Hippocampal formation (tissue), 2 donors: ENCODE results near the gene SNX4.
A peak's percentile ranks its signal among the peaks of the same experiment; 100 is the strongest.
"Not testable (repeated sequence)": the region's sequence is repeated elsewhere in the genome, so short reads cannot be mapped to it uniquely, and the experiment has no call there.

Experiments used
- DNase-seq, 2 donors: peaks; one replicate each; lab custom pipeline; 2025; lab: John Stamatoyannopoulos, UW

Gene SNX4

DNA sequence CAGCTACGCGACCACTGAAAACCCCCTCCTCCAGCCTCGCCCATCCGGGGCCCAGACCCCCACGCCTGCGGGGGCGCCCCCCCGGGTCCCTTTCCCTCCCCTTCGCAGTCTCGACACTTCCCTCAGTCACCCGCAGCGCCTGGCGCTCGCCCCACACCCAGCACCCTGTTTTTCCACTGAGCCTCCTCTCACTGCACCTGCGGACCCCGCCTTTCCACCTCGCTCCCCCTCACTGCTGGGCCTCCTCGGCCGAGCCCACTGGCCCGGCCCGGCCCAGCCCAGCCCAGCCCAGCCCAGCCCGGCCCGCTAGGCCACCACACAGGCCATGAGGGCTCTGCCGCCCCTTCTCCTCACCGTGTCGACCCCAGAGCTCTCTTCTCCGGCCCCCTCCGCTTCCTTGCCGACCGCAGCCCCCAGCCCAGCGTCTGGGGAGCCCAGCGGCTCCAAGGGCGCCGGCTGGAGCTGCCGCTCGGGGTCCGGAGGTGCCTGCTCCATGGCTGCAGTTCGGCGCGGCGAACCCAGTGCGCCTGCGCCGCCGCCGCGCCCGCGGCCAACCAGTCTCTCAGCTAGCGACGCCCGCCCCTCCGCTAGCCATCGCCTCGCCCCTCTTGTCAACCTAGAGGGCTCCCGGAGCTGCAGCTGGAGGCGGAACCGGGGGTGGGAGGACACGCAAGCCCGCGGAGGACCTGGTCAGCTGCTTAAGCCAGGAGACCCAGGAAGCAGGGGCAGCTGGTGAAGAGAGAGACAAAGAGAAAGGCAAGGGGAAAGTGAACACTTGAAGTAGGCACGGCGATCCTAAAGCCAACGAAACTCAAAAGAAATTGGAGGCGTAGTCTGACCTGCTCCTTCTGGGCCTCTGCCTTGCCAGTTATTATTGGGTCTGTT, at the start of gene SNX4:
SNX4 (minus strand) TSS at position 525 of the 885 bp plus-strand sequence; CDS start at position 495, 30 bp downstream.
- peak; percentile 85 to 91 for DNase-seq

DNA sequence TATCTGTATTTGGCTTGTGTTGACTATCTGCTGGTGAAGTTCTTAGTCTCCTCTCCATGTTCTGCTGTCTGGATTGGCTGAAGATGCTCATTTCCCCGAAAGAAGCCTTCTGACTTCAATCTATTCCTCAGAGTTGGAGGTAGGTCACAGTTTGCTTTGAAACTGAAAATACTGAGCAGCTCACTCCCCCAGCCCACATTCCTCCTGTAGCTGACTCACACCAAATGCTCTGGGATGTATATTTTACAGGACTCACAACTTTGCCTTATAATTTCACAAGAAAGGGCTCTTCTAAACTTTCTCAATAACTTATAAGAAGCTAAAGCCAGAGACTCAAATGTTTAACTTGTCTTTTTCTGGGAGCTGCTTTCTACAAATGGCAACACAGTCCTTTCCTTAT, 36.3 kb upstream of the SNX4 start:
- DNase-seq, result no peak

DNA sequence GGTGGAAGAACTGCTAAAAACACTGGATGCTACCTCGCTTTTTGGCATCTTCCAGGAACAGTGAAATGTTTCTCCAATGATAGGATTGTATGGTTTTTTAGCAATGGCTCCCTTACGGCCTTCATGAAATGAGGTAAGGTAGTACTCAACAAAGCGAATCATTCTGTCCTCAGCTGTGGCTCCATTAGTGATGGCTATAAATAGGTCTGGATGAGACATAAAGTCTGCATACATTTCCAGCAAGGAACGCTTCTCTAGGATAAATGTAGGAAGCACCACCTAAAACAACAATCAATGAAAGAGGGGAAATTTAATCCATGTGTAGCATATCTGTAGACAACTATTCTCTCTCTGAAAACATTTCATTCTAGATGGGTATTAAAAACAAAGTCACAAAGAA, 32.4 kb upstream of the SNX4 start:
- no peak for DNase-seq

DNA sequence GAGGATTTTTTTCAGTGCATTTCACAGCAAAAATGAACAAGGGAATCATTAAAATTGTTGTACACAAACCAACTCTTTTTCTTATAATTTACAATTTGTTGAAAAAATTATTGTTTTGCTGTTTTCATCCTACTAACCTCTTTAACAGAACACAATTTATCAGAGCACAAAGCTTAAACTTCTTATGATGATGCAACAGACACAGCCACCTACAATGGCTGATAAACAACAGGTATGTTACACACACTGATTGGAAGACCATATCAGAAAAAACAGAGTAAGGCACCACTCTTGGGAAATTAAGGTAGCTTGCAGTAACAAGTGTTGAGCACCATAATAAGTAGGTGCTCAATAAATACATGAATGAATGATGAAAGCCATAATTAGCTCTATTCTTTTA, 8.9 kb upstream of the SNX4 start:
- DNase-seq, result no peak

DNA sequence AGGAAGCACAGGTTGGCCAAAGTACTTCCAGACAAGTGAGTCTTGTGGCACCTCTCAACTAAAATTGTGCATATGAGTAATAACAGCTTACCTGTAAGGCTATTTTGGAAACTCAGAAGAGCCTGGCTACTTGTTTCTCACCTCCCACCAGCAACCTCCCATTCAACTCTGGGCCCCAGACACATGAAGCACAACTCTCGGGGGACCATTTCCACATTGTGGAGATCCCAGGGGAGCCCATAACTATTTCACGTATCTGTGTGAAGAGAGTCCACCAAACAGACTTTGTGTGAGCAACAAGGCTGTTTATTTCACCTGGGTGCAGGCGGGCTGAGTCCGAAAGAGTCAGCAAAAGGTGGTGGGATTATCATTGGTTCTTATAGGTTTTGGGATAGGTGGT, 5.2 kb upstream of the SNX4 start:
- no peak for DNase-seq

DNA sequence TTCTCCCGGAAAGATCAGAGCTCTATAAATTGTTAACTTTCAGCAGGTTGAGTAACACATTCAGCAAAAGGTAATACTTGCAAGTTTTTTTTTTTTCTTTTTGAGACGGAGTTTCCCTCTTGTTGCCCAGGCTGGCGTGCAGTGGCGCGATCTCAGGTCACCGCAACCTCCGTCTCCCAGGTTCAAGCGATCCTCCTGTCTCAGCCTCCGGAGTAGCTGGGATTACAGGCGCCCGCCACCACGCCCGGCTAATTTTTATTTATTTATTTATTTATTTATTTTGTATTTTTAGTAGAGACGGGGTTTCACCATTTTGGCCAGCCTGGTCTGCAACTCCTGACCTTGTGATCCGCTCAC, 539 bp upstream of the SNX4 start:
- DNase-seq, result not testable (repeated sequence)

DNA sequence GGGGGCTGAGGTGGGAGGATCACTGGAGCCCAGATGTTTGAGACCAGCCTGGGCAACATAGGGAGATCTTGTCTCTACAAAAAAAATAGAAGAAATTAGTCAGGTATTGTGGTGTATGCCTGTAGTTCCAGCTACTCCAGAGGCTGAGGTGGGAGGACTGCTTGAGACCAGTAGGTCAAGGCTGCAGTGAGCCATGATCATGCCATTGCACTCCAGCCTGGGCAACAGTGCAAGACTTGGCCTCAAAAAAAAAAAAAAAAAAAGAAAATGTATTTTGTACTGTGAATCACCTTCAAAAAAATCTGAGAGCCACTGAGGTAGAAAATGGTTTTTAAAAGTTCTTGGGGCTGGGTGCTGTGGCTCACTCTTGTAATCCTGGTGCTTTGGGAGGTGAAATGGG, 4.6 kb downstream of the SNX4 start:
- DNase-seq, result no peak

- DNase-seq, result no peak
Measured at GRCh38 chr3:125513490-125514115, 6.4 kb downstream of the SNX4 start.

DNA sequence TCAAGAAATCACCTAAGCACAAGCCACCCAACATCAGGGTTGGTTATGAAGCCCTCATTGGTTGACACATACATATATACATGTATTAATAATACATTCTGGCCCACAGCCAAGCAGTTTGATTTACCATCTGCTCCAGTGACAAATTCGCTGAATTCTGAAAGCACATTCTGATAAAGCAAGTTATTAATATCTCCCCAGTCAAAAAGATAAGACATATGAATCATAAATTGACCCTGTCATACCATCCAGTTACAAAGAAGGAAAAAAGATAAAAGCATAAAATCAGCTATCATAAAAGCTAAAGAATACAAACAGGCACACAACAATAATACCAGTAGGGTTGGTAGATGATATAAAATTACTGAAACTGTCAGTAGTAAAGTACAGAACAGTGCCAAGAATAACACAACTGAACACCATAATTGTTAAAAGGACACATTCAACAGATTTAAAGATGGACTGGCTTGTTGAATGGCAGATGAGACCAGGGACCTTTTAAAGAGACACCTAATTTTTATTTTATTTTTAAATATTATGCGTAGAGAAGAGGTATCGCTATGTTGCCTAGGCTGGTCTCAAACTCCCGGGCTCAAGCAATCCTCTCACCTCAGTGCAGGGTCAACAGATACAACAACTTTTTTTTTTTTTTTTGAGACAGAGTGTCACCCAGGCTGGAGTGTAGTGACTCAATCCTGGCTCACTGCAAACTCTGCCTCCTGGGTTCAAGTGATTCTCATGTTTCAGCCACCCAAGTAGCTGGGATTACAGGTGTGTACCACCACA, 7.7 kb downstream of the SNX4 start:
- DNase-seq, result no peak

DNA sequence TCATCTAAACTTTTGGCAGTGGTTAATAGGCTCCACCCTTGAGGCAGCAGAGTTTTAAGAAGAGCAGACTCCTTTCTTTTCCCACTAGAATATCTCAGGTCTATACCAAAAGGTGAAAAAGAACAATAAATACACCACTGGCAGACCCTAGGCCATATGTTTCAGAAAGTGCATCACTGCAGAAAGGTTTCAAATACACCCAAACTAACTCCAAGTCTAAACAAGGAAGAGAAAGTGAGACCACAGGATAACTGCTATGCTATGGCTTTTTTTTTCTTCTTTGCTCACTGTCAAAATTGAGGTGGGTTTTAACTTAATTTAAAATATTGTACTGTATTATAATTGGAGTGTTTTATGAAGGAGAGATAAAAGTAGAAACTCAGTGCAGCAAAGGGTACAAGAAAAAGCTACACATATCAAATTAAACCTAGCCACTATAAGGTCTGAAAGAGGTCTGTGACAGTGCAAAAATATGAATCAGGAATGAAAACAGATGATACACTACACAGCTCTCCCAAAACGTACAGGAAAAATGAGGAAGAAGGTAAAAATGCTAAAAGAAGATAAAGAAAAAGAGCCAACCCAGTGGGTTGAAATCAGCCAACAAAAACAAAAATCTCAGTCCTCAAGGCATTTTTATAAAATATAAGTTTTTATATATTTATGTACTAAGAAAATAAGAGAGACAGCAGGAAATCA, 8.4 kb downstream of the SNX4 start:
- no peak for DNase-seq

DNA sequence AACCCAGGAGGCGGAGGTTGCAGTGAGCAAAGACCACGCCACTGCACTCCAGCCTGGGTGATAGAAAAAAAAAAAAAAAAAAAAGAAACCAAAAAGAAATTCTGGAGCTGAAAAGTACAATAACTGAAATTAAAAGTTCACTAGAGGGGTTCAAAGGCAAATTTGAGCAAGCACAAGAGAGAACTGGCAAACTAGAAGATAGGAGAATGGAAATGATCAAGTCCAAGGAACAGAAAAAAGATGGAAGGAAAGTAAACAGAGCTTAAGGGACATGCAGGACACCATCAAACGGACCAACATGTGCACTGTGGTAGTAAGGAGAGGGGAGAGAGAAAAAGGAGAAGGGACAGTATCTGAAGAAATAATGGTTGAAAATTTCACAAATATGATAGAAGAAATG, 12.9 kb downstream of the SNX4 start:
- no peak for DNase-seq

GRCh38 chr3:125498630-125499029, 21.4 kb downstream of the SNX4 start:
- no peak for DNase-seq

- DNase-seq, result no peak
Measured at GRCh38 chr3:125496701-125497100, 23.3 kb downstream of the SNX4 start.

GRCh38 chr3:125482406-125482805, 37.6 kb downstream of the SNX4 start:
- no peak for DNase-seq

GRCh38 chr3:125481786-125482185, 38.2 kb downstream of the SNX4 start:
- DNase-seq, result no peak

GRCh38 chr3:125481375-125481759, 38.6 kb downstream of the SNX4 start:
- DNase-seq, result not testable (repeated sequence)

DNA sequence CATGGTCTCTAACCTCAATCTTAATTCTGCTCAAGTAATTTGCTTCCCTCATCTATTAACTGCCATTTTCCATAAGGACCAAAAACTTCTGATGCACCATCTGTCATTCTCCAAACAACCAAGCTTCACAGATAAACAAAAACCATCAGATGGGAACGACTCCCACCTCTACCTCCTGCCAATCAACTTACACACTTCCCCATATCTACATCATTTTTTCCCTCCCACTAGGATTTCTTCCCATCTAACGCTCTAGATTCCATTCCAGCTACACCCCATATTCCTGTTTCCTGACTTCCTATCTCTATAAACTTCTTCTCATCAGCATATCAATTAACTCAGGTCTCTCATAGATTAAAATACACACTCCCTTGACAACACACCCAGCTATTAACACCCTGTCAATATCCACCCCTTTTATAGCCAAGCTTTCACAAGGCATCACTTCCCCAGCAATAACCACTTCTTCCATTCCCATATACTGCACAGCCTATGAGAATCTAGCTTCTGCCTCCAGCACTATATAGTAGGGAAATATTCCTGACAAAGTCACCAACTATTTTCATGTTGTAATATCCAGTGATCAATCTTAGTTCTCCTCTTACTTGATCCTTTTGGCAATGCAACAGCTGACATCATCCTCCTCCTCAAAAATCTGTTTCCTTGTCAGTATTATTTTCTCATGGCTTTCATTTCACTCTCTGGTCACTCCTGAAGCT, 39.2 kb downstream of the SNX4 start:
- no peak for DNase-seq

DNA sequence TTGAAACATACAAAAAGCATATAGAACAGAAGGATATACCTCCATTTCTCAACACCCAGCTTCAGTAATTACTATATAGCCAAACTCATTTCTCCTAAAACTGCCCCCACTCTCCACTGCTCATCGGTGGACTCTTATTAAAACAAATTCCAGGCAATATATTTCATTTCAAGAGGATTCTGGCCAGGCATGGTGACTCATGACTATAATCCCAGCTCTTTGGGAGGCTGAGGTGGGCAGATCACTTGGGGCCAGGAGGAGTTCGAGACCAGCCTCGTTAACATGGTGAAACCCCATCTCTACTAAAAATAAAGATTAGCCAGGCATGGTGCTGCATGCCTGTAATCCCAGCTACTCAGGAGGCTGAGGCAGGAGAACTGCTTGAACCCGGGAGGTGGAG, 40.9 kb downstream of the SNX4 start:
- no peak for DNase-seq

GRCh38 chr3:125478326-125478725, 41.7 kb downstream of the SNX4 start:
- DNase-seq, result no peak

GRCh38 chr3:125477701-125478100, 42.3 kb downstream of the SNX4 start:
- DNase-seq, result no peak

DNA sequence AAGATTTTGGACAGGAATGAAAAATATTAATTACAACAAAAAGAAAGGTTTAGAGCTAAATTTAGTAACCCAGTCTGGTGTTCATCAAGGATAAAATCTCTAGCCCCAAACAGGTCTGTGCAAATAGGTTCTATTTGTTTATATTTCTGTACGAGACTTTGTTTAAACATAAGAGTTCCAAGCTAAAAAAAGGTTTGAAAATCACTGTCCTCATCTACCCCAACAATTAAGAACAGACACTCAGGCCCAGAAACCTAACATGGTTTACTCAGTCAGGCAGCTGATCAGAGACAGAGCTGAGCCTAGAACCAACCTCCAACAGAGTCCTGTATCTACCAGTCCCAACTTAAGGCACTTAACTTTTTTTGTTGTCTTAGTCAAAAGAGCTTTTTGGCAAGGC, 49.3 kb downstream of the SNX4 start:
- no peak for DNase-seq
